ENCODE data around the gene SPX. TPM values are rescaled to one million over a fixed set of nuclear protein-coding genes. Genes with fewer than 3 reads are reported as not detected.

The SPX gene
- total RNA-seq = 3.3 and 6.5 TPM in 2 replicates

GRCh38 chr12:21526053-21526452 is at the start of gene SPX:
TSS of gene SPX (plus strand) at chr12:21526296. CDS start at chr12:21526473, 177 bp downstream.

GRCh38 chr12:21501258-21502163 is 24.6 kb upstream of the SPX start, which contains the start of the genes GOLT1B and RECQL:
TSS of gene GOLT1B (plus strand) at chr12:21501789. CDS start at chr12:21501924, 135 bp downstream.
TSS of gene RECQL (minus strand) at chr12:21501635. CDS start at chr12:21499570, 2,065 bp downstream.

Other genes starting within 250 kb of the SPX start
- not detected in 2 replicates for gene SLCO1A2, start 191.4 kb upstream of the SPX start, total RNA-seq
- gene IAPP, start 153.4 kb upstream of the SPX start, total RNA-seq = not detected in 2 replicates
- gene PYROXD1, start 88.6 kb upstream of the SPX start, total RNA-seq = 4.1 and 7.7 TPM in 2 replicates
- 34.4 and 40.6 TPM in 2 replicates for gene RECQL, start 24.7 kb upstream of the SPX start, total RNA-seq
- 16.4 and 21.3 TPM in 2 replicates for gene GOLT1B, start 24.5 kb upstream of the SPX start, total RNA-seq
- gene GYS2, start 78.6 kb downstream of the SPX start, total RNA-seq = not detected in 2 replicates
- gene LDHB, start 131.5 kb downstream of the SPX start, total RNA-seq = 615 and 880 TPM in 2 replicates
- 0.81 and 4.6 TPM in 2 replicates for gene KCNJ8, start 248.4 kb downstream of the SPX start, total RNA-seq

All from mesangial cell (primary cell).